Embryonic facial prominence (tissue), 1 donor: ENCODE data around the gene SFI1.
"Not testable (repeated sequence)": the region's sequence is repeated elsewhere in the genome, so short reads cannot be mapped to it uniquely, and the experiment has no call there.

ENCODE experiments used
- DNase-seq: peaks from one replicate; pipeline ENCODE4 v3.0.0-alpha.2; 2016; ENCODE audit errors: extremely low spot score

The SFI1 gene

DNA sequence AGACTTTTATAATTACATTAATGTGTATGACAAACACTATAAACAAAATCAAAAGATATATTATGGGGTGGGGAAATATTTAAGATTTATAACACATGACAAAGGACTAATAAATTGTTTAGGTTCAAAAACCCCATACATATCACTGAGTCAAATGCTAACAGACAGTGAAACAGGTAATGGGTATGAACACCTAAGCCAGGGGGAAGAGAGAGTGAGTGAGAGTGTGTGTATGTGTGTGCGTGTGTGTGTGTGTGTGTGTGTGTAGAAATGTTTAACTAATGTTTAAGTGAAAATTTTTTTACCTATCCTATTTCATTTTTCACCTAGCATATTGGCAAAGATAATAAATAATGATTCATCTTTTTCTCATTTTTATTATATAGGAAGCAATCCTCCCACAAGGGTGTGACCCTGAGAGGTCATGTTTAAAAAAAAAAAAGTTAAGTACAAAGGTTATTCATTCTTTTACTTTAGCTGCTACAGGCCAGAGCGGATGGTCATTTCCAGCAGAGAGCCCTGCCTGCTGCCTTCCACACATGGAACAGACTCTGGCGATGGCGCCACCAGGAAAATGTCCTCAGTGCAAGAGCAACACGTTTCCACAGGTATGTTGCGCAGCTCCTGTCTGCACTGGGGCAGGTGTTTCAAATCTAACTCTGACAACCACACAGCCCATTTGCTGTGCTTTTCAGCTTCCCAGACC, 92.8 kb downstream of the SFI1 start:
- DNase-seq: no peak

DNA sequence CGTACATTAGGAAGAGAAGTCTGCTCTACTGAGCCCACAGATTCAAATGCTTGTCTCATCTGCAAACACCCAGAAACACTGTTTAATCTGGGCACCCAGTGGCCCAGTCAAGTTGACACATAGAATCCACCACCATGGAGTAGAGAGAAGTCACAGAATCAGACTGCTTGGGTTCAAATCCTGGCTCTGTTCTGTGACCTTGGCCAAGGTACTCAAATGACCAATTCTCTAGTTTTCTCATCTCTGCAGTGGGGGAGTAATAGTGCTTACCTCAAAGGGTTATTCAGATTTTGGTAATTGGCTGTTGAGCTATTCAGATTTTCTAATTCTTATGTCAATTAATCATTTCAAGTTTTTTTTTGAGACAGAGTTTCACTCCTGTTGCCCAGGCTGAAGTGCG, 93.8 kb downstream of the SFI1 start:
- DNase-seq: not testable (repeated sequence)

GRCh38 chr22:31595271-31595670, 98.9 kb downstream of the SFI1 start:
- DNase-seq: no peak

DNA sequence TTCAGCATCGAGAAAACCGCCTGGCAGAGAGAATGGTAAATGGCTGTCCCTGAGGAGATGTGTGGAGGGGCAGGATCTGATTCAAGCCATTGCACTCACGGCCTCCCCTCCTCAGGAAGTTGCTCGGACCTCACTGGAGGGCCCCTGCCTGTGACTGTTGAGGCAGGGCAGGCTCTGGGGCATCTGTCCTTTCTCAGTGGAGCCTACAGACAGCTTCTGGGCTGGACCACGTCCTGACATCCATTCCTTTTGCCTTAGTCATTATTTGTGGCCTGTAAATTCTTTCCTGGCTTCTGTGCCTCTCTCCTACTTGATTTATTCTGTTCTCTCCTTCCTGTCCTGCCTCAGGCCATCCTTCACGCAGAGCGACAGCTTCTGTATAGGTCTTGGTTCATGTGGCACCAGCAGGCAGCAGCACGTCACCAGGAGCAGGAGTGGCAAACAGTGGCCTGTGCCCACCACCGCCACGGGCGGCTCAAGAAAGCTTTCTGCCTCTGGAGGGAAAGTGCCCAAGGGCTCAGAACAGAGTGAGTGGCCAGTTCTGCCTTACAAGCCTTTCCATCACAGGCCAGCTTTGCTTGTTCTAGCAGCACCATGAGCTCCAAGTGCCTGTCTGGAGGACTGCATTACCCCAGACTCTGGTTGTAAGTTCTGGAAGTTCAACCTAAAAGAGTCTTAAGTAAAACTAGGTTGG, 106.1 kb downstream of the SFI1 start:
- no peak for DNase-seq

DNA sequence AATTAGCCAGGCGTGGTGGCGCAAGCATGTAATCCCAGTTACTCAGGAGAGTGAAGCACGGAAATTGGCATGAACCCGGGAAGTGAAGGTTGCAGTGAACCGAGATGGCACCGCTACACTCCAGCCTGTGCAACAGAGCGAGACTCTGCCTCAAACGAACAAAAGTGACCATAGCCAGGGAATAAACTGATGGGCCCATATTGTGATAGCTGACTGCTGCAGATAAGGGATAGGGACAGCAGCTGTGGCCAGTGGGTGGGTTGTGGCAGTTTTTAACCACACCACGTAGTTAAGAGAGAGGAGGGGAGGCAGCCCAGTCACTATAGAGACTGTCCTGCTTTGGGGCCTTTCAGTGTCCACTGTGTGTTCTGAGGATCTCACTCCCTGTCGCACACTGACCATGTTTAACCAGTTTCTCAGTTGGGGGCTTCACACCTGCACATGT, 106.8 kb downstream of the SFI1 start:
- no peak for DNase-seq

GRCh38 chr22:31603574-31603973, 107.2 kb downstream of the SFI1 start:
- DNase-seq: no peak

DNA sequence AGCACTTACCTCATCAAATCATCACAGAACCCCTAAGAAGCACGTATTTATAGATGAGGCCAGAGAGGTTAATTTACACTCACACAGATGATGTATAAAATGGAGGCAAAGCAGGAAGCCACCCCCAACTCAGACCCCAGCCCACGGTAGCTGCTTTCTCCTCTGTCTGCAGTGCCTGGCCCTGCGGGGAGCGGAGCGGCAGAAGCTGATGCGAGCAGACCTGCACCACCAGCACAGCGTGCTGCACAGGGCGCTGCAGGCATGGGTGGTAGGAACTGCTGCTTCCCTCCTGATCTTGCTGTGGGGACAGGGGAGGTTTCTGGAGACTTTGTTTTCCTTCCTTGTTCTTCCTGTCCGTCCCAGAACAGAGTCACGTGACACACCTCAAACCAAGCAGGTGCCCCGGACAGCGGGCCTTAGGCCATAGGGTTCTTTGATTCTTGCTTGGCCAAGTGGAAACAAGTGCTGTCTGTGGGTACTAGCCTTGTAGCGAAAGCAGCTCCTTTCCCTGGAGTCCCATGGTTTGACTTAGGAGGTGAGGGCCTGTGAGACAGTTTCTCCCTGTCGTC, 107.9 kb downstream of the SFI1 start:
- DNase-seq: no peak

- no peak for DNase-seq
Measured at GRCh38 chr22:31604746-31605705, 108.7 kb downstream of the SFI1 start.

- DNase-seq: no peak
Measured at GRCh38 chr22:31605851-31606585, 109.7 kb downstream of the SFI1 start.

DNA sequence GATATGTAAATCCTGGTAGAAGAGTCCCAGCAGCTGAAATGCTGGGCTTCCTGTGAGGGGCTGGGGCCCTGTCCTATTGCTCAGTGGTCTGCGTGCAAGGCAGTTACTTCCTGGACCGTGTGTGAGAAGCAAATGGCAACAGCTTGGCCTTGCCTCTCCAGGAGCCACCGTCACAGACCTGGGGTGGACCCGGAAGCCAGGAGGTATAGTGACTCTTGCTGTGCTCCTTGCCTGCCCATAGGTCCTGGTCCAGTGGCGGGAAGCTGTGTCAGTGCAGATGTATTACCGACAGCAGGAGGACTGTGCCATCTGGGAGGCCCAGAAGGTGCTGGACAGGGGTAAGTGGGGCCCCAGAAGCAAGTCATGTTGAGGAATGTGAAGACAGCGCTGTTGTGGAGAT, 111.4 kb downstream of the SFI1 start:
- DNase-seq: no peak

- no peak for DNase-seq
Measured at GRCh38 chr22:31609716-31610115, 113.4 kb downstream of the SFI1 start.

DNA sequence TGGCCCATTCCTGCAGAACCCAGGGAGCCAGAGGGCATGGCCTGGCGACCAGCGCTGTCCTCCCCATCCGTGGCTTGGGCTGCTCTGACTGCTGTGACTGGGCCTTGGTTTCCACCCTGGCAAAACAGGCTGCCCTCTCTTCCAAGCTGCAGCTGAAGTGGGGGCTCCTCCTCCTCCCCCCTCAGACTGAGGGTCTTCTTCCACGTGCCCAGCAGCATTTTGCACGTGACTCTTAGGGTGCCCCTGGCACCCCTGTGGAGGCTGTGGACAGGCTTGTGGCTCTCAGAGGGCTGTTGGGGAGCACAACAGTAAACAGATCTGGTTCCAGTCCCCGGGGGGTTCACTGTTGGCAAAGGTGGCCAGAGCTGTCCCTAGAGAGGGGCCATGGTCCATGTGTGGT, 114.3 kb downstream of the SFI1 start:
- DNase-seq: no peak

DNA sequence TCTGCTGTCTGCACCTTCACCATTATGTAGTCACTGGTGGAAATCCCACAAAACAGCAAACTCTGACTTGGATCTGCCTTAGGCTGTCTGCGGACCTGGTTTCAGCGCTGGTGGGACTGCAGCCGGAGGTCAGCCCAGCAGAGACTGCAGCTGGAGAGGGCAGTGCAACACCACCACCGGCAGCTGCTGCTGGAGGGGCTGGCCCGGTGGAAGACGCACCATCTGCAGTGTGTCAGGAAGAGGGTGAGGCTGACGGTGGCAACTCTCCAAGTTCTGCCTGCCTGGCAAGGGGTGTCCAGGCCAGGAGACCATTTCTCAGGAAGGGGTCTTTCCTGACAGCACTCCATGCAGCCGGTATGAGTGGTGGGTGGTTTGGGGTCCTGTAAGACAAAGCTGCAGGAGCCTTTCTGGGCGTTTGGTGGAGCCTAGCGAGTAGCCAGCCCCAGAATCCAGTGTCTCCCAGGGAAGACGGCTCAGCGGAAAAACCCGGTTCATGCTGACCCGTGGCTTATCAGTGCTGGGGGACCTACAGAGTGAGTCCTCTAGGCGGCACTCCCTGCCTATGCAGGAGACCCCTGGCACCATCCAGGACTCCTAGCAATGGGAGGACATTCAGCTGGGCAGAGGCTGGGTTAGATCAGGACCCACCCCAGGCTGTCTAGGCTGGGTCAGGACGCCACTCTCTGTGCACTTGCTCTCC, 114.9 kb downstream of the SFI1 start:
- no peak for DNase-seq

DNA sequence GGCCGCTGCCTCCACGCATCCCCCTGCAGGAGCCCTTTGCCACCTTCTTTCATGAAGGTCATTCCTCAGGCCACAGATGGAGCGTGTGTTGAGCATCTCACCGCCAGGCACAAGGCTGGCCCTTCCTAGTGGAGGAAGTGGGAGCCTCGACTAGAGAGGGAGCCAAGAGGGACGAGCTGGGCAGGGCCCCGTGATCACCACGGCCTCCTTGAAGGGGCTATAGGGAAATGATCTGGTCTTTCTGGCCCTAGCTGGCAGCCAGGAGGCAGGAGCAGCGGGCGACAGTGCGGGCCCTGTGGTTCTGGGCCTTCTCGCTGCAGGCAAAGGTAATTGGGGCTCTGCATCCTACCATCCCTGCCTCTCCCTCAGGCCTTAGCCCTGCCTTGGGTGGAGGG, 116.6 kb downstream of the SFI1 start:
- DNase-seq: no peak

DNA sequence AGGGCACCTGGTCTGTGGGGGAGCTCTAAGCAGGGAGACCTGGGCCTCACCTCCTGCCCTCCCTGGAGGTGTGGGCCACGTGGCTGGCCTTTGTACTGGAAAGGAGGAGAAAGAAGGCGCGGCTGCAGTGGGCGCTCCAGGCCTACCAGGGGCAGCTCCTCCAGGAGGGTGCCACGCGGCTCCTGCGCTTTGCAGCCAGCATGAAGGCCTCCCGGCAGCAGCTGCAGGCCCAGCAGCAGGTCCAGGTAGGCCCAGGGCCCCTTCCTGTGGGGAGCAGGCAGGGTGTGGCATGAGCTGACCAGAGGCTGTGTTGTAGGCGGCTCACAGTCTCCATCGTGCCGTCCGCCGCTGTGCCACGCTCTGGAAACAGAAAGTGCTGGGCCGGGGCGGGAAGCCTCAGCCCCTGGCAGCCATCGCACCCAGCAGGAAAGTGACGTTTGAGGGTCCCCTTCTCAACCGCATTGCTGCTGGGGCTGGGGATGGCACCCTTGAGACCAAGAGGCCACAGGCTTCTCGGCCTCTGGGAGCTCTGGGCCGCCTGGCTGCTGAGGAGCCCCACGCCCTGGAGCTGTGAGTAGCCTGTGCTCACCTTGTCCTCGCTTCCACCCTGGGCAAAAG, 117.1 kb downstream of the SFI1 start:
- DNase-seq: no peak

DNA sequence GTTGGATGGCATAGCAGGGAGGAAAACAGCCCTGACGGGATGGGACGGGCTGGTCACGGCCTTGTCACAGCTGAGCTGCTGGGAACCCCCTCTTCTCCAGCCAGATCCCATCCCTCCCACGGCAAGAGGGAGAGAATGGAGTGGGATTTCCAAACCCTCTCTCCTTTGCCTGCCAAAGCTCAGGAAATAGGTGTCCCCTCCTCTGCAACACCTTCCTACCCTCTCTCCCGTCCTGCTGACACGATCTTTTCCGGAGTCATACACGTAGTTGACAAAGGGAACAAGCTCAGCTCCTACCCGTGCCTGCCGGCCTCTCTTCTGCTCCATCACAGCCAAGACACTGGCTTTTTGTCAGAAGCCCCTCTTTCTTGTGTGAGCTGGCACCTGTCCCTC, 117.6 kb downstream of the SFI1 start:
- DNase-seq: no peak

DNA sequence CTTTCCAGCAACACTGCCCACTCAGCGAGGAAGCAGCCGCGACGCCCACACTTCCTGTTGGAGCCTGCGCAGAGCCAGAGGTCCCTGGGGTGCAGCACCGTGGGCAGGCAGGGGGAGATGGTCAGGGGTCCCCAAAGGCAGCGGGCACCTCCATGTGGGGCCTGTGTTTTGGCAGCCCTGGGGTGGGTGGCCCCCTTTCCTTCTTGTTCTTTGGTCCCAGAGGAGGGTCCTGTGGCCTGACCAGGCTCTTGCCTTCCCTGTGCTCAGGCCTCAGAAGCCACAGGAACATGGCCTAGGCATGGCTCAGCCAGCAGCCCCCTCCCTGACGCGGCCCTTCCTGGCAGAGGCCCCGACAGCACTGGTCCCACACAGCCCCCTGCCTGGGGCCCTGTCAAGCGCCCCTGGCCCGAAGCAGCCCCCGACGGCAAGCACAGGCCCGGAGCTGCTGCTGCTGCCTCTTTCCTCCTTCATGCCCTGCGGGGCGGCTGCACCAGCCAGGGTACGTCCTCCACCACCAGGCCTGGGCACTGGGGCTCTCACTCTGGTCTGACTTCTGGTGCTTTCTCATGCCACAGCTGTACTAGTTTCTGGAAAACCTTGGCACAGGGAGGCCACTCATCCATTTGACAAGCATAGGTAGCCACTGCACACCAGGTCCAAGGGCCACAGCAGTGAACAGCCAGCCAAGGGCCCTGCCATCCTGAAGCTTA, 118.6 kb downstream of the SFI1 start:
- no peak for DNase-seq

GRCh38 chr22:31615491-31615860, 119.1 kb downstream of the SFI1 start:
- no peak for DNase-seq

DNA sequence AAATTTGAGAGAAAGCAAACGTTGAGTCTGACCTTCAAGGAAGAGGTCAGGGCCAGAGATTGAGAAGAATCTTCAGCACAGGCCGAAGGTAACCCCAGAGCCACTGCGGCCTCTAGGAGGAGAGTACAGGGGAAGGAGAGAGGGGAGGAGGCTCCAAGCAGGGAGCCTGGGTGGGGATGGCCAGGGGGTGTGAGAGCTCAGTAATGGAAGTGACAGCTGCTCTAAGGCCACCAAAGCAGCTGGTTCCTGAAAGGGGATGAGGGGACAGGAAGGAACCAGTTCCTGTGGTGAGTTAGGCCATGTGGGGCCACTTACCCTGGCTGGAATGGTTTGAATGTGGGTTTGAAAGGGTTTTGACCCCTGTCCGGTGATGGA, 119.6 kb downstream of the SFI1 start:
- DNase-seq: no peak
